ENCODE measurements around the gene LPCAT3.

DNA sequence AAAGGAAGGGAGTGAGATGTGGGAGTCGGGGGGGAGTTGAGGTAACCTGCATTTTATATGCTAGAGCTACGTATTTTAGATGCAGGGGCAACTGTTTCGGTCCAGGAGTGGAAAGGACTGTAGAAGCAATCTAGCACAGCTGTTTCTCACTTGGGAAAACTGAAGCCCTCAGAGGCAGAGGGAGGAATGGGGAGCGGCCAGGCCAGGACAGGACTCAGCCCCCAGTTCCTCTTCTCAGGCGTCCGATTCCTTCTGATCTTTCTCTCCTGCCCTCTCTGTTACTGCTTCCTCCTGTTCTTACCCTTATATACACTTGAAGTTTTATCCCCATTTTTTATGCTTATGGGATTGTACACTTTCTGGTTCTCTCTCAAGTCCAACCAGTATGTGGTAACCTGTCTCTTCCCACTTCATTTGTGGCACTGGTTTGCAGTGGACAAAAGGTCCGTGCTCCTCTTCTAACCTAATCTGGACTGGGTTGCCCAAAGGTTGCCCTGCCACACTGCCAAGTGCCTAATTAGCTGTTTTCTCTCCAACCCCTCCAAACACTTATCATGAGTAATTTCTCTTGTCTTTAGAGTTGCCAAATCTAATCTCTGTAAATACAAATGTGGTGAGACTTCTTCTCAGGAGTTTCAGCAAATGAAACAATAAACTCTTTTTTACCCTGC, 16.2 kb downstream of the LPCAT3 start:
- TF ChIP-seq, protein P1, sequence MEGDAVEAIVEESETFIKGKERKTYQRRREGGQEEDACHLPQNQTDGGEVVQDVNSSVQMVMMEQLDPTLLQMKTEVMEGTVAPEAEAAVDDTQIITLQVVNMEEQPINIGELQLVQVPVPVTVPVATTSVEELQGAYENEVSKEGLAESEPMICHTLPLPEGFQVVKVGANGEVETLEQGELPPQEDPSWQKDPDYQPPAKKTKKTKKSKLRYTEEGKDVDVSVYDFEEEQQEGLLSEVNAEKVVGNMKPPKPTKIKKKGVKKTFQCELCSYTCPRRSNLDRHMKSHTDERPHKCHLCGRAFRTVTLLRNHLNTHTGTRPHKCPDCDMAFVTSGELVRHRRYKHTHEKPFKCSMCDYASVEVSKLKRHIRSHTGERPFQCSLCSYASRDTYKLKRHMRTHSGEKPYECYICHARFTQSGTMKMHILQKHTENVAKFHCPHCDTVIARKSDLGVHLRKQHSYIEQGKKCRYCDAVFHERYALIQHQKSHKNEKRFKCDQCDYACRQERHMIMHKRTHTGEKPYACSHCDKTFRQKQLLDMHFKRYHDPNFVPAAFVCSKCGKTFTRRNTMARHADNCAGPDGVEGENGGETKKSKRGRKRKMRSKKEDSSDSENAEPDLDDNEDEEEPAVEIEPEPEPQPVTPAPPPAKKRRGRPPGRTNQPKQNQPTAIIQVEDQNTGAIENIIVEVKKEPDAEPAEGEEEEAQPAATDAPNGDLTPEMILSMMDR (optimal IDR thresholded peaks at IDR 0.05 in 1 of 3, IDR thresholded peaks at IDR 0.05 in 1 of 3, conservative IDR thresholded peaks at IDR 0.05 in 1 of 3; ENCODE audit: extremely low read depth in 1 of 3, insufficient read depth in 2 of 3, low read length in 3 of 3) = no peak
- no peak for TF ChIP-seq EZH2 (IDR thresholded peaks at IDR 0.05; ENCODE audit: low read length)
